HEK293 (cell line): ENCODE measurements around the gene TBC1D17.
A peak's percentile ranks its signal among the peaks of the same experiment; 100 is the strongest.

ENCODE experiments used
- CTCF ChIA-PET: fragments of 350-600 bp; formaldehyde crosslinking; extraction: SDS; loops from one replicate; lab custom pipeline; 2021; ENCODE audit warnings: antibody characterized with exemption; lab: Yijun Ruan, JAX
- POLR2A ChIA-PET: fragments of 300-600 bp; formaldehyde crosslinking; extraction: SDS; loops from one replicate; lab custom pipeline; 2020; ENCODE audit warnings: antibody characterized with exemption, inconsistent platforms; lab: Yijun Ruan, JAX
- H3K27ac ChIP-seq: fragments of 200-500 bp; sonication (Bioruptor generic); 2 replicates; pipeline ENCODE4 v1.5.1; 2014; ENCODE audit warnings: low read depth, low read length, control low read depth, inconsistent platforms; ENCODE audit errors: extremely low read depth
- H3K36me3 ChIP-seq, 2 experiments: fragments of 200-500 bp in 1 of 2; sonication (Bioruptor generic) in 1 of 2; 1 replicate in 1 of 2; 2 replicates in 1 of 2; pipeline ENCODE4 v1.5.1; 2014 to 2017; ENCODE audit warnings: inconsistent platforms in 2 of 2, low read length in 2 of 2; ENCODE audit not compliant: control insufficient read depth in 2 of 2, insufficient read depth in 1 of 2
- H3K4me1 ChIP-seq: fragments of 200-500 bp; sonication (Bioruptor generic); 2 replicates; pipeline ENCODE4 v1.5.1; 2014; ENCODE audit warnings: mild to moderate bottlenecking, low read length, inconsistent platforms; ENCODE audit not compliant: control insufficient read depth, insufficient read depth
- H3K4me3 ChIP-seq: 2 replicates; pipeline ENCODE4 v1.5.1; 2011; ENCODE audit warnings: low read depth, mild to moderate bottlenecking, control low read depth, low read length, moderate library complexity
- H3K9me3 ChIP-seq: fragments of 200-500 bp; sonication (Bioruptor generic); 2 replicates; pipeline ENCODE4 v1.5.1; 2014; ENCODE audit warnings: low read depth, low read length, inconsistent platforms; ENCODE audit not compliant: control insufficient read depth, insufficient read depth
- EGR2 ChIP-seq: fragments of 450-650 bp; formaldehyde crosslinking; IDR thresholded peaks from 2 replicates; pipeline ENCODE4 v1.5.1; 2016; ENCODE audit warnings: low read depth, missing biosample characterization, missing genetic modification characterization
- FEZF1 ChIP-seq: fragments of 450-650 bp; formaldehyde crosslinking; IDR thresholded peaks from 2 replicates; pipeline ENCODE4 v1.5.1; 2016; ENCODE audit warnings: missing biosample characterization, missing genetic modification characterization
- HOXD13 ChIP-seq: sonication (generic); formaldehyde crosslinking; IDR thresholded peaks from 2 replicates; pipeline ENCODE4 v1.8.0; 2022; ENCODE audit warnings: missing genetic modification reagents, borderline replicate concordance
- MEIS1 ChIP-seq: sonication (generic); formaldehyde crosslinking; IDR thresholded peaks from 2 replicates; pipeline ENCODE4 v1.8.1; 2022; ENCODE audit warnings: missing genetic modification reagents, mild to moderate bottlenecking, borderline replicate concordance
- SETDB1 ChIP-seq: IDR thresholded peaks from one replicate; pipeline ENCODE4 v1.6.1; 2017; ENCODE audit warnings: mild to moderate bottlenecking, low read length, moderate library complexity, mixed read lengths; ENCODE audit not compliant: insufficient read length
- SP2 ChIP-seq: fragments of 450-650 bp; formaldehyde crosslinking; IDR thresholded peaks from 2 replicates; pipeline ENCODE4 v1.5.1; 2016; ENCODE audit warnings: missing biosample characterization, missing genetic modification characterization
- ZNF16 ChIP-seq: fragments of 450-650 bp; formaldehyde crosslinking; IDR thresholded peaks from 2 replicates; pipeline ENCODE4 v1.5.1; 2016; ENCODE audit warnings: low read depth, missing biosample characterization, missing genetic modification characterization
- ZNF324 ChIP-seq: fragments of 450-650 bp; formaldehyde crosslinking; IDR thresholded peaks from 2 replicates; pipeline ENCODE4 v1.5.1; 2016; ENCODE audit warnings: missing biosample characterization, missing genetic modification characterization
- ZNF423 ChIP-seq: fragments of 450-650 bp; formaldehyde crosslinking; IDR thresholded peaks from 2 replicates; pipeline ENCODE4 v1.5.1; 2016; ENCODE audit warnings: missing biosample characterization, missing genetic modification characterization
- TF ChIP-seq, protein P1 (sequence below): fragments of 450-650 bp; formaldehyde crosslinking; IDR thresholded peaks from 2 replicates; pipeline ENCODE4 v1.5.1; 2016; ENCODE audit warnings: missing biosample characterization, missing genetic modification characterization
- TF ChIP-seq, protein P2 (sequence below): fragments of 450-650 bp; formaldehyde crosslinking; conservative IDR thresholded peaks from 2 replicates; pipeline ENCODE4 v1.5.1; 2016; ENCODE audit warnings: low read depth, missing biosample characterization, missing genetic modification characterization
- TF ChIP-seq, protein P3 (sequence below): fragments of 450-650 bp; formaldehyde crosslinking; IDR thresholded peaks from 2 replicates; pipeline ENCODE4 v1.5.1; 2016; ENCODE audit warnings: missing biosample characterization, missing genetic modification characterization
- TF ChIP-seq, protein P4 (sequence below): fragments of 450-650 bp; formaldehyde crosslinking; IDR thresholded peaks from 2 replicates; pipeline ENCODE4 v1.5.1; 2016; ENCODE audit warnings: missing biosample characterization, missing genetic modification characterization
- TF ChIP-seq, protein P5 (sequence below): fragments of 450-650 bp; formaldehyde crosslinking; IDR thresholded peaks from 2 replicates; pipeline ENCODE4 v1.5.1; 2016; ENCODE audit warnings: missing biosample characterization, missing genetic modification characterization
- TF ChIP-seq, protein P6 (sequence below): fragments of 450-650 bp; formaldehyde crosslinking; IDR thresholded peaks from 2 replicates; pipeline ENCODE4 v1.5.1; 2016; ENCODE audit warnings: missing biosample characterization, missing genetic modification characterization
- TF ChIP-seq, protein P7 (sequence below): fragments of 450-650 bp; IDR thresholded peaks from 2 replicates; pipeline ENCODE4 v1.5.1; 2018; ENCODE audit warnings: missing biosample characterization, missing genetic modification characterization

Gene TBC1D17

DNA sequence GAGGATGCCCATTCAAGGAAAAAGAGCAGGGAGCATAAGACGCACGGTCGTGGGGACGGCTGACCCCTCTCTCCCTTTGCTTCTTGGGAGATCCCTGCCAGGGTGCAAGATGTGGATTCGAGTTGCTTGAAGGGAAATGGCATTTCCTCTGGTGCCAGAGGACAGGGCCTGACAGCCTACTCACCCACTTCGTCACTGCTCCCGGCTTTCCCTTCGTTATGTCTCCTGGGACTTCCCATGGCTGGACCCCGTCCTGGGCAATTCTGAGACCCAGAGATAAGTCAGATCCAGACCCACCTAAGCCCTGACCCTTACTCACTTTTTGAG lies 1.2 kb downstream of the TBC1D17 start (continued):
- TF ChIP-seq, protein P1, sequence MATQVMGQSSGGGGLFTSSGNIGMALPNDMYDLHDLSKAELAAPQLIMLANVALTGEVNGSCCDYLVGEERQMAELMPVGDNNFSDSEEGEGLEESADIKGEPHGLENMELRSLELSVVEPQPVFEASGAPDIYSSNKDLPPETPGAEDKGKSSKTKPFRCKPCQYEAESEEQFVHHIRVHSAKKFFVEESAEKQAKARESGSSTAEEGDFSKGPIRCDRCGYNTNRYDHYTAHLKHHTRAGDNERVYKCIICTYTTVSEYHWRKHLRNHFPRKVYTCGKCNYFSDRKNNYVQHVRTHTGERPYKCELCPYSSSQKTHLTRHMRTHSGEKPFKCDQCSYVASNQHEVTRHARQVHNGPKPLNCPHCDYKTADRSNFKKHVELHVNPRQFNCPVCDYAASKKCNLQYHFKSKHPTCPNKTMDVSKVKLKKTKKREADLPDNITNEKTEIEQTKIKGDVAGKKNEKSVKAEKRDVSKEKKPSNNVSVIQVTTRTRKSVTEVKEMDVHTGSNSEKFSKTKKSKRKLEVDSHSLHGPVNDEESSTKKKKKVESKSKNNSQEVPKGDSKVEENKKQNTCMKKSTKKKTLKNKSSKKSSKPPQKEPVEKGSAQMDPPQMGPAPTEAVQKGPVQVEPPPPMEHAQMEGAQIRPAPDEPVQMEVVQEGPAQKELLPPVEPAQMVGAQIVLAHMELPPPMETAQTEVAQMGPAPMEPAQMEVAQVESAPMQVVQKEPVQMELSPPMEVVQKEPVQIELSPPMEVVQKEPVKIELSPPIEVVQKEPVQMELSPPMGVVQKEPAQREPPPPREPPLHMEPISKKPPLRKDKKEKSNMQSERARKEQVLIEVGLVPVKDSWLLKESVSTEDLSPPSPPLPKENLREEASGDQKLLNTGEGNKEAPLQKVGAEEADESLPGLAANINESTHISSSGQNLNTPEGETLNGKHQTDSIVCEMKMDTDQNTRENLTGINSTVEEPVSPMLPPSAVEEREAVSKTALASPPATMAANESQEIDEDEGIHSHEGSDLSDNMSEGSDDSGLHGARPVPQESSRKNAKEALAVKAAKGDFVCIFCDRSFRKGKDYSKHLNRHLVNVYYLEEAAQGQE, result no peak
- TF ChIP-seq ZNF16 (tag by site-specific recombination), result no peak
- no peak for TF ChIP-seq HOXD13 (CRISPR knock-in tag)

DNA sequence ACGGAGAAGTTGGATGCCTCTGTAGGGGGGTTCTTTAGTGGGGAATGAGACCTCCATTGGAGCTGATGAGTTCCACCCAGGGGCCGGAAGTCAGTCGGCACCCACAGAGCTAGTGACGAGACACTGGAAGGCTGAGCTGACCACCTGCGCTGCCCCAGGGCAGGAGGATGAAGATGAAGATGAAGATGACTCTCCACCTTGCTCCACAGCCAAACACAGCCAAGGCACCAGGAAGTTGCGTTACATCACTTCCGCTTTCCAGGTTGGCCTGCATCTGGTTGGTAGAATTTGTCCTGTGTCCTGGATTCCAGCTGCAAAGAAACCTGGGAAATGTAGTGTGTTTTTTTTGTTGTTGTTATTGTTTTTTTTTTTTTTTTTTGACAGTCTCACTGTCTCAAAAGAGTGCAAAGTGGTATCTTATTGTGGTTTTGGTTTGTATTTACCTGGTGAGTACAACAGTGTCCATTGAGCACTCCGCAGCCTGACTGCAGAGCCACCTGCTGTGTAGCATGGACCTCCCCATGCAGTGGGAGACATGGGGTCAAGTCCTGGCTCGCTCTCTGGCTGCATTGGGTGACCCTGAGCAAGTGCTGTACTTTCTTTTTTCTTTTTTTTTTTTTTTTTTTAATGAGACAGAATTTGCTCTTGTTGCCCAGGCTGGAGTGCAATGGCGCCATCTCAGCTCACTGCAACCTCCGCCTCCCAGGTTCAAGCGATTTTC lies 1.9 kb downstream of the TBC1D17 start:
- Histone ChIP-seq H3K36me3 (peaks cover 3 to 60% of the 10 kb centered on the region in 2 experiments; a peak in 2 of 3 replicates), H3K9me3 (no peaks in the 10 kb centered on the region), H3K4me1 (peaks cover 9% of the 10 kb centered on the region), H3K27ac (no peak overlapping the region), H3K4me3 (no peak overlapping the region)
- CTCF ChIA-PET, result interaction anchor here (0.5 to 0.8 kb wide), 3 partner anchors 39 to 194 kb away, joined by 3 to 4 read pairs (median 3); no protein-coding TSS in a partner anchor
- TF ChIP-seq ZNF423 (tag by site-specific recombination) (no peak), FEZF1 (tag by site-specific recombination) (no peak), MEIS1 (CRISPR knock-in tag) (no peak), SP2 (tag by site-specific recombination) (peak; percentile 40), EGR2 (tag by site-specific recombination) (no peak), ZNF324 (no peak), SETDB1 (no peak)
- TF ChIP-seq, protein P2, sequence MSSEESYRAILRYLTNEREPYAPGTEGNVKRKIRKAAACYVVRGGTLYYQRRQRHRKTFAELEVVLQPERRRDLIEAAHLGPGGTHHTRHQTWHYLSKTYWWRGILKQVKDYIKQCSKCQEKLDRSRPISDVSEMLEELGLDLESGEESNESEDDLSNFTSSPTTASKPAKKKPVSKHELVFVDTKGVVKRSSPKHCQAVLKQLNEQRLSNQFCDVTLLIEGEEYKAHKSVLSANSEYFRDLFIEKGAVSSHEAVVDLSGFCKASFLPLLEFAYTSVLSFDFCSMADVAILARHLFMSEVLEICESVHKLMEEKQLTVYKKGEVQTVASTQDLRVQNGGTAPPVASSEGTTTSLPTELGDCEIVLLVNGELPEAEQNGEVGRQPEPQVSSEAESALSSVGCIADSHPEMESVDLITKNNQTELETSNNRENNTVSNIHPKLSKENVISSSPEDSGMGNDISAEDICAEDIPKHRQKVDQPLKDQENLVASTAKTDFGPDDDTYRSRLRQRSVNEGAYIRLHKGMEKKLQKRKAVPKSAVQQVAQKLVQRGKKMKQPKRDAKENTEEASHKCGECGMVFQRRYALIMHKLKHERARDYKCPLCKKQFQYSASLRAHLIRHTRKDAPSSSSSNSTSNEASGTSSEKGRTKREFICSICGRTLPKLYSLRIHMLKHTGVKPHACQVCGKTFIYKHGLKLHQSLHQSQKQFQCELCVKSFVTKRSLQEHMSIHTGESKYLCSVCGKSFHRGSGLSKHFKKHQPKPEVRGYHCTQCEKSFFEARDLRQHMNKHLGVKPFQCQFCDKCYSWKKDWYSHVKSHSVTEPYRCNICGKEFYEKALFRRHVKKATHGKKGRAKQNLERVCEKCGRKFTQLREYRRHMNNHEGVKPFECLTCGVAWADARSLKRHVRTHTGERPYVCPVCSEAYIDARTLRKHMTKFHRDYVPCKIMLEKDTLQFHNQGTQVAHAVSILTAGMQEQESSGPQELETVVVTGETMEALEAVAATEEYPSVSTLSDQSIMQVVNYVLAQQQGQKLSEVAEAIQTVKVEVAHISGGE (tag by site-specific recombination), result peak; percentile 38; the same call in 1 of the 2 replicates
- TF ChIP-seq, protein P3, sequence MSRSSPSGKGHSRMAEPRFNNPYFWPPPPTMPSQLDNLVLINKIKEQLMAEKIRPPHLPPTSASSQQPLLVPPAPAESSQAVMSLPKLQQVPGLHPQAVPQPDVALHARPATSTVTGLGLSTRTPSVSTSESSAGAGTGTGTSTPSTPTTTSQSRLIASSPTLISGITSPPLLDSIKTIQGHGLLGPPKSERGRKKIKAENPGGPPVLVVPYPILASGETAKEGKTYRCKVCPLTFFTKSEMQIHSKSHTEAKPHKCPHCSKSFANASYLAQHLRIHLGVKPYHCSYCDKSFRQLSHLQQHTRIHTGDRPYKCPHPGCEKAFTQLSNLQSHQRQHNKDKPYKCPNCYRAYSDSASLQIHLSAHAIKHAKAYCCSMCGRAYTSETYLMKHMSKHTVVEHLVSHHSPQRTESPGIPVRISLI (tag by site-specific recombination), result peak; percentile 87
- TF ChIP-seq, protein P4, sequence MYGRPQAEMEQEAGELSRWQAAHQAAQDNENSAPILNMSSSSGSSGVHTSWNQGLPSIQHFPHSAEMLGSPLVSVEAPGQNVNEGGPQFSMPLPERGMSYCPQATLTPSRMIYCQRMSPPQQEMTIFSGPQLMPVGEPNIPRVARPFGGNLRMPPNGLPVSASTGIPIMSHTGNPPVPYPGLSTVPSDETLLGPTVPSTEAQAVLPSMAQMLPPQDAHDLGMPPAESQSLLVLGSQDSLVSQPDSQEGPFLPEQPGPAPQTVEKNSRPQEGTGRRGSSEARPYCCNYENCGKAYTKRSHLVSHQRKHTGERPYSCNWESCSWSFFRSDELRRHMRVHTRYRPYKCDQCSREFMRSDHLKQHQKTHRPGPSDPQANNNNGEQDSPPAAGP (tag by site-specific recombination), result no peak
- TF ChIP-seq, protein P5, sequence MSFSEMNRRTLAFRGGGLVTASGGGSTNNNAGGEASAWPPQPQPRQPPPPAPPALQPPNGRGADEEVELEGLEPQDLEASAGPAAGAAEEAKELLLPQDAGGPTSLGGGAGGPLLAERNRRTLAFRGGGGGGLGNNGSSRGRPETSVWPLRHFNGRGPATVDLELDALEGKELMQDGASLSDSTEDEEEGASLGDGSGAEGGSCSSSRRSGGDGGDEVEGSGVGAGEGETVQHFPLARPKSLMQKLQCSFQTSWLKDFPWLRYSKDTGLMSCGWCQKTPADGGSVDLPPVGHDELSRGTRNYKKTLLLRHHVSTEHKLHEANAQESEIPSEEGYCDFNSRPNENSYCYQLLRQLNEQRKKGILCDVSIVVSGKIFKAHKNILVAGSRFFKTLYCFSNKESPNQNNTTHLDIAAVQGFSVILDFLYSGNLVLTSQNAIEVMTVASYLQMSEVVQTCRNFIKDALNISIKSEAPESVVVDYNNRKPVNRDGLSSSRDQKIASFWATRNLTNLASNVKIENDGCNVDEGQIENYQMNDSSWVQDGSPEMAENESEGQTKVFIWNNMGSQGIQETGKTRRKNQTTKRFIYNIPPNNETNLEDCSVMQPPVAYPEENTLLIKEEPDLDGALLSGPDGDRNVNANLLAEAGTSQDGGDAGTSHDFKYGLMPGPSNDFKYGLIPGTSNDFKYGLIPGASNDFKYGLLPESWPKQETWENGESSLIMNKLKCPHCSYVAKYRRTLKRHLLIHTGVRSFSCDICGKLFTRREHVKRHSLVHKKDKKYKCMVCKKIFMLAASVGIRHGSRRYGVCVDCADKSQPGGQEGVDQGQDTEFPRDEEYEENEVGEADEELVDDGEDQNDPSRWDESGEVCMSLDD (tag by site-specific recombination), result no peak
- TF ChIP-seq, protein P6, sequence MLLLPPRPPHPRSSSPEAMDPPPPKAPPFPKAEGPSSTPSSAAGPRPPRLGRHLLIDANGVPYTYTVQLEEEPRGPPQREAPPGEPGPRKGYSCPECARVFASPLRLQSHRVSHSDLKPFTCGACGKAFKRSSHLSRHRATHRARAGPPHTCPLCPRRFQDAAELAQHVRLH (tag by site-specific recombination), result no peak
- TF ChIP-seq, protein P7, sequence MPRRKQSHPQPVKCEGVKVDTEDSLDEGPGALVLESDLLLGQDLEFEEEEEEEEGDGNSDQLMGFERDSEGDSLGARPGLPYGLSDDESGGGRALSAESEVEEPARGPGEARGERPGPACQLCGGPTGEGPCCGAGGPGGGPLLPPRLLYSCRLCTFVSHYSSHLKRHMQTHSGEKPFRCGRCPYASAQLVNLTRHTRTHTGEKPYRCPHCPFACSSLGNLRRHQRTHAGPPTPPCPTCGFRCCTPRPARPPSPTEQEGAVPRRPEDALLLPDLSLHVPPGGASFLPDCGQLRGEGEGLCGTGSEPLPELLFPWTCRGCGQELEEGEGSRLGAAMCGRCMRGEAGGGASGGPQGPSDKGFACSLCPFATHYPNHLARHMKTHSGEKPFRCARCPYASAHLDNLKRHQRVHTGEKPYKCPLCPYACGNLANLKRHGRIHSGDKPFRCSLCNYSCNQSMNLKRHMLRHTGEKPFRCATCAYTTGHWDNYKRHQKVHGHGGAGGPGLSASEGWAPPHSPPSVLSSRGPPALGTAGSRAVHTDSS, result peak; percentile 94
- POLR2A ChIA-PET, result interaction anchor here (0.5 to 1.0 kb wide), 6 partner anchors 9 to 113 kb away, joined by 3 to 6 read pairs (median 3); partner anchors contain the start of genes AP2A1, ATF5 and NUP62
